H9 (cell line): ENCODE measurements around the gene PLA2G2C. TPM values are rescaled to one million over a fixed set of nuclear protein-coding genes. Genes with fewer than 3 reads are reported as not detected.
A peak's percentile ranks its signal among the peaks of the same experiment; 100 is the strongest.

Experiments used
- DNase-seq: peaks from one replicate; pipeline ENCODE4 v3.0.0-alpha.2; 2017
- H2AFZ ChIP-seq: one replicate; pipeline ENCODE4 v1.6.1; 2013; ENCODE audit warnings: mild to moderate bottlenecking, low read length, control low read depth, moderate library complexity
- H2AK5ac ChIP-seq: 2 replicates; pipeline ENCODE4 v1.6.1; 2013; ENCODE audit warnings: low read length, control low read depth, mixed read lengths; ENCODE audit not compliant: insufficient read length
- H2BK120ac ChIP-seq: one replicate; pipeline ENCODE4 v1.6.1; 2013; ENCODE audit warnings: low read depth, mild to moderate bottlenecking, low read length, control low read depth, inconsistent platforms; ENCODE audit not compliant: poor library complexity, severe bottlenecking
- H2BK12ac ChIP-seq: 2 replicates; pipeline ENCODE4 v1.6.1; 2013; ENCODE audit warnings: low read length, control low read depth, mixed read lengths, low read depth; ENCODE audit not compliant: insufficient read length
- H2BK15ac ChIP-seq: 2 replicates; pipeline ENCODE4 v1.6.1; 2013; ENCODE audit warnings: low read depth, low read length, control low read depth
- H2BK20ac ChIP-seq: one replicate; pipeline ENCODE4 v1.6.1; 2013; ENCODE audit warnings: low read depth, mild to moderate bottlenecking, low read length, control low read depth, inconsistent platforms; ENCODE audit not compliant: poor library complexity, severe bottlenecking
- H2BK5ac ChIP-seq: 2 replicates; pipeline ENCODE4 v1.6.1; 2013; ENCODE audit warnings: low read length, control low read depth, mixed read lengths; ENCODE audit not compliant: insufficient read length
- H3K14ac ChIP-seq: 2 replicates; pipeline ENCODE4 v1.6.1; 2013; ENCODE audit warnings: low read length, control low read depth; ENCODE audit not compliant: insufficient read depth
- H3K18ac ChIP-seq: 2 replicates; pipeline ENCODE4 v1.6.1; 2013; ENCODE audit warnings: low read depth, mild to moderate bottlenecking, mixed read lengths, low read length, control low read depth; ENCODE audit not compliant: insufficient read length
- H3K23ac ChIP-seq: 2 replicates; pipeline ENCODE4 v1.6.1; 2013; ENCODE audit warnings: low read length, control low read depth, mixed read lengths, low read depth; ENCODE audit not compliant: insufficient read length
- H3K23me2 ChIP-seq: 2 replicates; pipeline ENCODE4 v1.6.1; 2013; ENCODE audit warnings: low read depth, mild to moderate bottlenecking, mixed read lengths, low read length, control low read depth; ENCODE audit not compliant: insufficient read length, poor library complexity, severe bottlenecking
- H3K27ac ChIP-seq: 2 replicates; pipeline ENCODE4 v1.5.1; 2013; ENCODE audit warnings: low read length, control low read depth, mixed read lengths, low read depth; ENCODE audit not compliant: insufficient read length
- H3K27me3 ChIP-seq: 2 replicates; pipeline ENCODE4 v1.6.1; 2013; ENCODE audit warnings: low read length, control low read depth, inconsistent platforms; ENCODE audit not compliant: insufficient read depth
- H3K4ac ChIP-seq: 2 replicates; pipeline ENCODE4 v1.6.1; 2013; ENCODE audit warnings: low read depth, mild to moderate bottlenecking, control low read depth, inconsistent platforms, low read length, moderate library complexity
- H3K4me1 ChIP-seq: 2 replicates; pipeline ENCODE4 v1.6.1; 2013; ENCODE audit warnings: low read length, control low read depth, inconsistent platforms; ENCODE audit not compliant: insufficient read depth
- H3K4me2 ChIP-seq: 2 replicates; pipeline ENCODE4 v1.6.1; 2013; ENCODE audit warnings: low read length, control low read depth, mixed read lengths; ENCODE audit not compliant: insufficient read length, insufficient read depth
- H3K56ac ChIP-seq: 2 replicates; pipeline ENCODE4 v1.6.1; 2013; ENCODE audit warnings: low read depth, mild to moderate bottlenecking, mixed read lengths, low read length, control low read depth; ENCODE audit not compliant: insufficient read length
- H3K79me1 ChIP-seq: 2 replicates; pipeline ENCODE4 v1.6.1; 2013; ENCODE audit warnings: low read depth, mild to moderate bottlenecking, moderate library complexity, low read length, control low read depth, inconsistent platforms; ENCODE audit not compliant: insufficient read depth, poor library complexity, severe bottlenecking
- H3K79me2 ChIP-seq: 2 replicates; pipeline ENCODE4 v1.6.1; 2013; ENCODE audit warnings: low read length, control low read depth, inconsistent platforms; ENCODE audit not compliant: insufficient read depth
- H3K9ac ChIP-seq: 2 replicates; pipeline ENCODE4 v1.6.1; 2013; ENCODE audit warnings: low read length, control low read depth, mixed read lengths; ENCODE audit not compliant: insufficient read length; ENCODE audit errors: extremely low read depth
- H3K9me3 ChIP-seq: one replicate; pipeline ENCODE4 v1.6.1; 2013; ENCODE audit warnings: low read depth, low read length, inconsistent platforms; ENCODE audit not compliant: control insufficient read depth
- H3T11ph ChIP-seq: one replicate; pipeline ENCODE4 v1.6.1; 2013; ENCODE audit warnings: mild to moderate bottlenecking, low read length, control low read depth, inconsistent platforms
- H4K20me1 ChIP-seq: one replicate; pipeline ENCODE4 v1.6.1; 2013; ENCODE audit not compliant: control insufficient read depth, insufficient read length, insufficient read depth
- H4K5ac ChIP-seq: 2 replicates; pipeline ENCODE4 v1.6.1; 2013; ENCODE audit warnings: low read depth, mild to moderate bottlenecking, mixed read lengths, low read length, control low read depth; ENCODE audit not compliant: insufficient read length
- H4K8ac ChIP-seq: replicated peaks from 2 replicates; pipeline ENCODE4 v1.6.1; 2013; ENCODE audit warnings: low read length, control low read depth, mixed read lengths, low read depth; ENCODE audit not compliant: insufficient read length
- H4K91ac ChIP-seq: 2 replicates; pipeline ENCODE4 v1.6.1; 2013; ENCODE audit warnings: low read depth, mild to moderate bottlenecking, moderate library complexity, mixed read lengths, low read length, control low read depth; ENCODE audit not compliant: insufficient read length
- H3K27ac Mint-ChIP-seq, 3 experiments: 2 replicates in 2 of 3; 3 replicates in 1 of 3; pipeline ENCODE4 v1.8.0; 2020 to 2021; ENCODE audit warnings: mixed read lengths in 3 of 3, mild to moderate bottlenecking in 1 of 3, moderate library complexity in 1 of 3
- H3K27me3 Mint-ChIP-seq: 2 replicates; pipeline ENCODE4 v1.8.0; 2021; ENCODE audit warnings: low read depth, mild to moderate bottlenecking, moderate library complexity, mixed read lengths
- H3K36me3 Mint-ChIP-seq, 3 experiments: 2 replicates in 2 of 3; 3 replicates in 1 of 3; pipeline ENCODE4 v1.8.0; 2020 to 2021; ENCODE audit warnings: low read depth in 3 of 3, mixed read lengths in 3 of 3; ENCODE audit not compliant: insufficient read depth in 1 of 3
- H3K4me1 Mint-ChIP-seq, 2 experiments: 2 replicates each; pipeline ENCODE4 v1.8.0; 2020; ENCODE audit warnings: mixed read lengths in 2 of 2
- H3K4me3 Mint-ChIP-seq, 2 experiments: 2 replicates in 1 of 2; 3 replicates in 1 of 2; pipeline ENCODE4 v1.8.0; 2020 to 2021; ENCODE audit warnings: mild to moderate bottlenecking in 2 of 2, mixed read lengths in 2 of 2, moderate library complexity in 1 of 2
- H3K9me3 Mint-ChIP-seq, 2 experiments: 2 replicates in 1 of 2; 3 replicates in 1 of 2; pipeline ENCODE4 v1.8.0; 2020; ENCODE audit warnings: mild to moderate bottlenecking in 2 of 2, mixed read lengths in 2 of 2, moderate library complexity in 1 of 2
- WGBS: extraction: QIAGEN DNeasy Blood & Tissue Kit; methylation state at CpG from one replicate; pipeline ENCODE4 v1.1.7; 2013; ENCODE audit warnings: missing lambda C conversion rate, low lambda C conversion rate, mixed read lengths; ENCODE audit not compliant: insufficient read length; ENCODE audit errors: extremely low coverage; 5-methylcytosine and 5-hydroxymethylcytosine counted together
- total RNA-seq: library from RNA; stranded (reverse); gene quantifications from 2 replicates; pipeline ENCODE4 v1.2.1, GENCODE V29; 2021
- TF ChIP-seq, protein P1 (sequence below): fragments of 200-600 bp; sonication (generic); conservative IDR thresholded peaks from 3 replicates; pipeline ENCODE4 v1.8.0; 2021; ENCODE audit warnings: antibody characterized with exemption, mild to moderate bottlenecking

PLA2G2C gene
- total RNA-seq, 1 experiment from 2014 or later: not detected

DNA sequence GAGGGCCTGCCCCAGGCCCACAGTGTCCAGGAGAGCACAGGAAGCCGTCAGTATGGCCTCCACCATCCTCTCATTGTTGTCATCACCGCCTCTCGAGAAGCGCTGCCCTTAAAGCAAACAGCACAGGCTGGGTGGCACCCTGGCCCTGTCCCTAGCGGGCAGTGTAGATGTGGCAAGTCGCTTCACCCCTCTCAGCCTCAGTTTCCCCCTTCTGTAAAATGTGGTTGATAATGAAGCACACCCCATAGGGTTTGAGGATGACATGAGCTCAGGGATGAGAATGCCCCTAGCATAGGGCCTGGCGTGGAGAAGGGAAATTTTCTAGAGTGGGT lies 33.8 kb downstream of the PLA2G2C start:
- Histone ChIP-seq H2BK20ac (no peak overlapping the region), H3K79me1 (no peaks in the 10 kb centered on the region), H3K27ac (no peak overlapping the region), H3K4ac (no peak overlapping the region), H2BK12ac (no peak overlapping the region), H3K4me1 (no peaks in the 10 kb centered on the region), H3K27me3 (no peaks in the 10 kb centered on the region), H3K79me2 (no peaks in the 10 kb centered on the region), H4K5ac (no peak overlapping the region), H3K18ac (no peak overlapping the region), H2AK5ac (no peak overlapping the region), H4K91ac (no peak overlapping the region), H4K20me1 (no peaks in the 10 kb centered on the region), H3T11ph (no peak overlapping the region), H3K56ac (no peak overlapping the region), H2BK120ac (no peak overlapping the region), H2BK5ac (no peak overlapping the region), H3K4me2 (peak overlapping the region; percentile 49), H3K23me2 (peaks cover 9% of the 10 kb centered on the region), H2BK15ac (no peak overlapping the region), H4K8ac (no peak overlapping the region), H3K9me3 (no peaks in the 10 kb centered on the region), H2AFZ (no peak overlapping the region), H3K14ac (peak overlapping the region; percentile 36; the same call in 1 of the 2 replicates), H3K9ac (no peak overlapping the region), H3K23ac (no peak overlapping the region)
- no peaks in the 10 kb centered on the region; a peak in 1 of 5 replicates for H3K9me3 Mint-ChIP-seq
- DNase-seq: no peak
- no peaks in the 10 kb centered on the region for H3K36me3 Mint-ChIP-seq
- peaks cover 6% of the 10 kb centered on the region for H3K27me3 Mint-ChIP-seq
- H3K27ac Mint-ChIP-seq: peak overlapping the region in 2 of 3 experiments; percentile 31 to 66; a peak in 2 of 7 replicates
- peaks cover 12 to 32% of the 10 kb centered on the region in 2 experiments for H3K4me1 Mint-ChIP-seq
- TF ChIP-seq, protein P1, sequence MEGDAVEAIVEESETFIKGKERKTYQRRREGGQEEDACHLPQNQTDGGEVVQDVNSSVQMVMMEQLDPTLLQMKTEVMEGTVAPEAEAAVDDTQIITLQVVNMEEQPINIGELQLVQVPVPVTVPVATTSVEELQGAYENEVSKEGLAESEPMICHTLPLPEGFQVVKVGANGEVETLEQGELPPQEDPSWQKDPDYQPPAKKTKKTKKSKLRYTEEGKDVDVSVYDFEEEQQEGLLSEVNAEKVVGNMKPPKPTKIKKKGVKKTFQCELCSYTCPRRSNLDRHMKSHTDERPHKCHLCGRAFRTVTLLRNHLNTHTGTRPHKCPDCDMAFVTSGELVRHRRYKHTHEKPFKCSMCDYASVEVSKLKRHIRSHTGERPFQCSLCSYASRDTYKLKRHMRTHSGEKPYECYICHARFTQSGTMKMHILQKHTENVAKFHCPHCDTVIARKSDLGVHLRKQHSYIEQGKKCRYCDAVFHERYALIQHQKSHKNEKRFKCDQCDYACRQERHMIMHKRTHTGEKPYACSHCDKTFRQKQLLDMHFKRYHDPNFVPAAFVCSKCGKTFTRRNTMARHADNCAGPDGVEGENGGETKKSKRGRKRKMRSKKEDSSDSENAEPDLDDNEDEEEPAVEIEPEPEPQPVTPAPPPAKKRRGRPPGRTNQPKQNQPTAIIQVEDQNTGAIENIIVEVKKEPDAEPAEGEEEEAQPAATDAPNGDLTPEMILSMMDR: no peak; the same call in 1 of the 3 replicates
- WGBS: no CpG with 5 or more reads among the region's 7 CpGs
- H3K4me3 Mint-ChIP-seq: peak overlapping the region in 1 of 2 experiments; percentile 64; a peak in 2 of 5 replicates
